GM23338 (cell line): ENCODE results near the gene SDHA.

Experiments used
- CREB1 ChIP-seq: fragments of 250-450 bp; sonication (Bioruptor Pico); IDR thresholded peaks from 2 replicates; pipeline ENCODE4 v1.5.0; 2020; ENCODE audit warnings: low read depth, mild to moderate bottlenecking, moderate library complexity
- CTCF ChIP-seq, 2 experiments: fragments of 200-600 bp in 1 of 2; sonication (generic) in 1 of 2; conservative IDR thresholded peaks; 2 replicates each; pipeline versions ENCODE4 v1.5.1 to v1.6.1; 2016 to 2017; ENCODE audit warnings: antibody characterized with exemption in 2 of 2, low read depth in 2 of 2, mild to moderate bottlenecking in 2 of 2, moderate library complexity in 1 of 2

GRCh38 chr5:189486-189885 lies 28.6 kb upstream of the SDHA start:
- TF ChIP-seq CREB1 (CRISPR knock-in tag) (no peak), CTCF (conservative IDR thresholded peaks at IDR 0.05; ENCODE audit: low read depth in 2 of 2) (no peak)
